Parathyroid adenoma (tissue), 2 donors: Measurements from ENCODE around the gene STRN.

Experiments used
- H2AFZ ChIP-seq: fragments of 300-600 bp; sonication (generic); one replicate; pipeline ENCODE4 v1.7.0; 2017; ENCODE audit warnings: antibody characterized with exemption, mild to moderate bottlenecking
- H3K27ac ChIP-seq: fragments of 300-600 bp; sonication (generic); one replicate; pipeline ENCODE4 v1.7.0; 2017
- H3K27me3 ChIP-seq: fragments of 300-600 bp; sonication (generic); one replicate; pipeline ENCODE4 v1.7.0; 2017; ENCODE audit warnings: low read length; ENCODE audit not compliant: control insufficient read depth, insufficient read depth
- H3K36me3 ChIP-seq: fragments of 300-600 bp; sonication (generic); one replicate; pipeline ENCODE4 v1.7.0; 2017; ENCODE audit warnings: low read length; ENCODE audit not compliant: control insufficient read depth, insufficient read depth
- H3K4me1 ChIP-seq: fragments of 300-600 bp; sonication (generic); one replicate; pipeline ENCODE4 v1.7.0; 2017; ENCODE audit warnings: control low read depth
- H3K4me2 ChIP-seq: fragments of 300-600 bp; sonication (generic); one replicate; pipeline ENCODE4 v1.7.0; 2017; ENCODE audit warnings: low read length
- H3K4me3 ChIP-seq: fragments of 300-600 bp; sonication (generic); one replicate; pipeline ENCODE4 v1.7.0; 2017; ENCODE audit warnings: low read depth, low read length
- H3K79me2 ChIP-seq: fragments of 300-600 bp; sonication (generic); one replicate; pipeline ENCODE4 v1.7.0; 2017; ENCODE audit warnings: control low read depth
- H3K9ac ChIP-seq: fragments of 300-600 bp; sonication (generic); one replicate; pipeline ENCODE4 v1.7.0; 2017; ENCODE audit warnings: mild to moderate bottlenecking
- H3K9me3 ChIP-seq: fragments of 300-600 bp; sonication (generic); one replicate; pipeline ENCODE4 v1.7.0; 2017; ENCODE audit warnings: low read length; ENCODE audit not compliant: control insufficient read depth
- TF ChIP-seq, protein P1 (sequence below): fragments of 300-600 bp; sonication (generic); IDR thresholded peaks from one replicate; pipeline ENCODE4 v1.7.0; 2017; ENCODE audit warnings: antibody characterized with exemption, mild to moderate bottlenecking
- donor health status: primary hyperparathyroidism.

STRN gene

DNA sequence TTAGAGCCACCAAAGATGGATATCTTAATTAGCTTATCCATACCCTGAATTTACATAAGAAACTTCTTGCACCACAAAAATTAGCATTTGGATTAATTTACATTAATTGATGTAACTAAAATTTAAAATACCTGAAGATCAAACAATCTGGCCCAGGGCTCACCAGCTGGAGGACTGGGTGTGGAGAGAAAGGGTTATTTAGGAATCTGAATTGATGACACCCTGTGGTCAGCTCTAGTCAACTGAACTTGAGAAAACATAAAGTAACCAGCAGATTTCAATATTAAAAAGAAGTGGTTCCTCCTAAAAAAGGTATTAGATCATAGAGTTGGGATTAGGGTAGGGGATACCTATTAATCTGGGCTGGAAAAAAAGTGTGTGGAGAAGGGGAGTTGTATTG lies 122.5 kb downstream of the STRN start:
- Histone ChIP-seq H3K9me3 (no peaks in the 10 kb centered on the region), H3K27me3 (no peaks in the 10 kb centered on the region), H3K79me2 (no peaks in the 10 kb centered on the region), H2AFZ (no peak overlapping the region), H3K4me2 (no peak overlapping the region), H3K4me1 (no peaks in the 10 kb centered on the region), H3K36me3 (no peaks in the 10 kb centered on the region), H3K9ac (no peak overlapping the region), H3K27ac (no peak overlapping the region), H3K4me3 (no peak overlapping the region)
- TF ChIP-seq, protein P1, sequence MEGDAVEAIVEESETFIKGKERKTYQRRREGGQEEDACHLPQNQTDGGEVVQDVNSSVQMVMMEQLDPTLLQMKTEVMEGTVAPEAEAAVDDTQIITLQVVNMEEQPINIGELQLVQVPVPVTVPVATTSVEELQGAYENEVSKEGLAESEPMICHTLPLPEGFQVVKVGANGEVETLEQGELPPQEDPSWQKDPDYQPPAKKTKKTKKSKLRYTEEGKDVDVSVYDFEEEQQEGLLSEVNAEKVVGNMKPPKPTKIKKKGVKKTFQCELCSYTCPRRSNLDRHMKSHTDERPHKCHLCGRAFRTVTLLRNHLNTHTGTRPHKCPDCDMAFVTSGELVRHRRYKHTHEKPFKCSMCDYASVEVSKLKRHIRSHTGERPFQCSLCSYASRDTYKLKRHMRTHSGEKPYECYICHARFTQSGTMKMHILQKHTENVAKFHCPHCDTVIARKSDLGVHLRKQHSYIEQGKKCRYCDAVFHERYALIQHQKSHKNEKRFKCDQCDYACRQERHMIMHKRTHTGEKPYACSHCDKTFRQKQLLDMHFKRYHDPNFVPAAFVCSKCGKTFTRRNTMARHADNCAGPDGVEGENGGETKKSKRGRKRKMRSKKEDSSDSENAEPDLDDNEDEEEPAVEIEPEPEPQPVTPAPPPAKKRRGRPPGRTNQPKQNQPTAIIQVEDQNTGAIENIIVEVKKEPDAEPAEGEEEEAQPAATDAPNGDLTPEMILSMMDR, result no peak

DNA sequence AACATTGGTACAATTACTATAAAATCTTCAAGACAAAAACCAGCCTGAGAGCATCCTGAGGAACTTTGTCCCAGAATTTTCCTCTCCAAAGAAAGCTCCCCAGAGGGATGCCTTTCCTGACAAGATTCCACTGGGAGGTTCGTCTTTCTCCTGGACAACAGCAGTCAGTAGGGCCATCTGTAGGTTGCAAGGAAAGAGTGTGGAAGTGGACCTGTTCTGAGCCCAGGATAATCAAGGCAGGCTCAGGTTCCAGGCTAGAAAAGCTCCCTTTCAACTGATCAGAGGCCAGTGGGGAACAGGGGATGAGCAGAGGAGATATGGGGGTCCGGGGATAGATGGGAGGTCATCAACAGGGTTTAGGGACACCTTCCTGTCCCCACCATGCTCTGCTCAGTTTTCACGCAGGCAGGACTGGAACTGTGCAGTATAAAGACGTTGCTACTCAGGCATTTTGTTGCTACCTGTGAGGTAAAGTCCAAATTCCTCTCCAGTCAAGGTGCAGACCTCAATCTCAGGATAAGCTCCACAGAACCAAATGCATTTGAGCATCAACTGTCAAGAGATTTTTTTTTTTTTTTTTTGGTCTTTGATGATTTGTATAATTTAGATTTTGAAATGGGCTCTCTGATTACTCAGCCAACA lies 126.2 kb downstream of the STRN start:
- no peaks in the 10 kb centered on the region for H3K9me3 ChIP-seq
- no peak overlapping the region for H3K27ac ChIP-seq
- H3K27me3 ChIP-seq, result no peaks in the 10 kb centered on the region
- no peak overlapping the region for H2AFZ ChIP-seq
- no peak overlapping the region for H3K9ac ChIP-seq
- TF ChIP-seq, protein P1, result no peak
- no peaks in the 10 kb centered on the region for H3K36me3 ChIP-seq
- H3K4me2 ChIP-seq, result no peak overlapping the region
- H3K4me3 ChIP-seq, result no peak overlapping the region
- no peaks in the 10 kb centered on the region for H3K4me1 ChIP-seq
- H3K79me2 ChIP-seq, result no peaks in the 10 kb centered on the region

DNA sequence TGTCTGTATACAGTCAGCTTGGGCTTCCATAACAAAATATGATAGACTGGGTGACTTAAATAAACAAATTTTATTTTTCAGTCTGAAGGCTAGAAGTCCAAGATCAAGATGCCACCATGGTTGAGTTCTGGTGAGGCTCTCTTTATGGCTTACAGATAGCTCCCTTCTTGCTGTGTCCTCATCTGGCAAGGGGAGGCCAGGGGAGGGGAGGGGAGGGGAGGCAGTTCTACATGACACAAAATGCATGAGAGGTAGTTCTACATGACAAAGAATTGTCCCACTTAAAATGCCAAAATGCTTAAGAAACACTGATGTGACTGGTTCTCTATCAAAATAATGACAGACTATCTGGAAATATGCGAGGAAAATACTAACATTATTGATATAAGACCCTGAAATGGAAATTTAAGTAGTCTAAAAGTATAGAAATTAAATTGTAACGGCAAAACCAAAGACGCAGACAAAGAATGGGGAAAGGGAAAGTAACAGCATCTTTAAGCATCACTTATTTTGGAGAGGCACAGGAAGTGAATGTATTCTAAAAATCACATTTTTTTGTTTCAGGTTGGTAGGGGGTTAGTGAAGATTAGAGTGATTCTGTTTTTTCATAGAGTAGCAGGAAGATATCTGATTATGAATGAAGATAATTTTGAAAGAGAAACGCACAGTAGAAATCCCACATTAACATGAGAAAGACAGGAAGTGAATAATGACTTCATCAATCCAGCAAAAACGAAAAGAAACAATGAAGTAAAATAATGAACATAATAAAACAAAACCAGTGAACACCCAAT lies 131.4 kb downstream of the STRN start:
- H3K4me2 ChIP-seq, result no peak overlapping the region
- no peak overlapping the region for H2AFZ ChIP-seq
- H3K4me3 ChIP-seq, result no peak overlapping the region
- no peaks in the 10 kb centered on the region for H3K36me3 ChIP-seq
- H3K79me2 ChIP-seq, result no peaks in the 10 kb centered on the region
- no peak overlapping the region for H3K27ac ChIP-seq
- TF ChIP-seq, protein P1, result no peak
- H3K4me1 ChIP-seq, result no peaks in the 10 kb centered on the region
- no peaks in the 10 kb centered on the region for H3K9me3 ChIP-seq
- H3K27me3 ChIP-seq, result no peaks in the 10 kb centered on the region
- no peak overlapping the region for H3K9ac ChIP-seq

DNA sequence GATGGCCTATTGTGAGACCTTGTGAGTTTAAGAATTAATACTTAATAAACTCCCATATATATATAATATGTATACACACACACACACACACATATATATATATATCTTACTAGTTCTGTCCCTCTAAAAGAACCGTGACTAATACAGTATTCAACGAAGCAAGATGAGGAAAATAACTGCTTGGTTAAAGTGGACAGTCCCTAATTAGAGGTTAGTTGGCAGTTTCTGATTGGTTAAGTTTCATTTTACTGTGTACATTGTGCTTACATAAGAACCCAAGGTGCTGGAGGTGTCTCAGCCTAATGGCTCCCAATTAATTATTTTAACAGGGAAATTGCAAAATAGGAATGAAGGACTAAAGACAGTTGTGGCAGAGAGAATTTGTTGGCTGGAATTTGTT lies 132.1 kb downstream of the STRN start:
- no peaks in the 10 kb centered on the region for H3K27me3 ChIP-seq
- TF ChIP-seq, protein P1, result no peak
- no peak overlapping the region for H3K4me3 ChIP-seq
- no peak overlapping the region for H3K4me2 ChIP-seq
- H2AFZ ChIP-seq, result no peak overlapping the region
- no peak overlapping the region for H3K27ac ChIP-seq
- no peaks in the 10 kb centered on the region for H3K9me3 ChIP-seq
- no peak overlapping the region for H3K9ac ChIP-seq
- no peaks in the 10 kb centered on the region for H3K36me3 ChIP-seq
- no peaks in the 10 kb centered on the region for H3K4me1 ChIP-seq
- no peaks in the 10 kb centered on the region for H3K79me2 ChIP-seq
